Fibroblast of the conjunctiva (primary cell): ENCODE data around the gene COA5.

Source experiments
- DNase-seq: peaks from one replicate; pipeline ENCODE4 v3.0.0-alpha.2; 2010; ENCODE audit warnings: low read depth

The COA5 gene

DNA sequence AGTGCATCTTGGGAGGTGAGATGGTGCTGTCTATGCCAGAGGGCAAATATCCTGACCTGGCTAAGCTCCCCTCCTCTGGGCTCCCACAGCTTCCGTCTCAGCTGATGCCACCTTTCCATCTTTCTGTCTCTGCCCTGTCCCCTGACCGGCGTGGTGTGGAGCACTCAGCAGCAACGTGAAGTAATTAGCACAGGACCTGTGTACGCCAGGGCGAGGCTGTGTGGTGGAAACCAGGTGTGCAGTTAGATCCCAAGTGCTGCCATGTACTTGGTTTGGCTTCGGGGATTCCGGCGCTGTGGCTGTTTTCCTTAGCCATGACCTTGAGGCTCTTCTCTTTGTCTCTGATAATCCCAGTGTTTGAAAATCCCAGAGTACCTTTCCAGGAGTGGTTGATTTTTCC is 36.5 kb downstream of the COA5 start:
- DNase-seq: no peak

DNA sequence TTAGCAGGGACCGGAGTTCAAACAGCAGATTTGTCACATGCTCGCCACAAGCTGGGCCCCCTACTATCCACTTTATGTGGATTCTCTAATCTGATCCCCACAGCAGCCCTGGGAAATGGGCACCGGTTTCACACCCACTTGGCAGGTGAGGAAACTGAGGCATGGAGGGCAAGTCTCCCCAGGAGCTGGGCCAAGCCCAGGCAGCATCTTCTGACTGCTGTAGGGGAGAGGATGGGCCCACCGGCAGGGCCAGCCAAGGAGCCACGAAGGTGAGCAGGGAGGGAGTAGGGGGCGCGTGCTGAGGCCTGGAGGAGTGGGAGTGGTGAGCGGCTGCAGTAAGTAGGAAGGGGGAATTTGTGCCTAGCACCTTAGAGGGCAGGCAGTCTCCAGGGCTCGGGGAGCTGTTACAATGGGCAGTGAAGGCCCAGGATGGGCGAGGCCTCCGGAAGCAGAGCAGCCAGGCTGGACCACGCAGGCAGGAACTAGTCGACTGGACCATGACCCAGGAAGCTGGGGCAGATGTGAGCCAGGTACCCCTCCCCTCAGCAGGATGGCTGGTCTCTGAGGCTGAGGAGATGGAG is 37.1 kb downstream of the COA5 start:
- DNase-seq: no peak

DNA sequence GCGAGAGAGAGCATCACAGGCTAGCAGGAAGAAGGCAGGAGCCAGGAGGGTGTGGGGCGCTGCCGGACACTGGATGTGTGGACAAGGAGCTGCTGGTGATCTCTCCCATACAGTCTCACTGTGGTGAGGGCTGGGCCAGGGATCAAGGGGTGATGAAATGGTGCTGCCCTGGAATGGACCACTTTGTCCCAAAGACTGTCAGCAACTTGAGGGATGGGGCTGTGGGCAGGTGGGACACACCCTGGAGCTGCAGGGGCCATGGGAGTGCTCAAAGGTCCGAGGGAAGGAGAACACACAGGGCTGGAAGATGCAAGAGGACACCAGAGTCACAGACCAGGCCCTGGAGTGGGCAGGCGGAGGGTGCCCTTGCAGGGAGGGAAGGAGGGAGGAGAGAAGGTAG is 38.0 kb downstream of the COA5 start:
- no peak for DNase-seq

DNA sequence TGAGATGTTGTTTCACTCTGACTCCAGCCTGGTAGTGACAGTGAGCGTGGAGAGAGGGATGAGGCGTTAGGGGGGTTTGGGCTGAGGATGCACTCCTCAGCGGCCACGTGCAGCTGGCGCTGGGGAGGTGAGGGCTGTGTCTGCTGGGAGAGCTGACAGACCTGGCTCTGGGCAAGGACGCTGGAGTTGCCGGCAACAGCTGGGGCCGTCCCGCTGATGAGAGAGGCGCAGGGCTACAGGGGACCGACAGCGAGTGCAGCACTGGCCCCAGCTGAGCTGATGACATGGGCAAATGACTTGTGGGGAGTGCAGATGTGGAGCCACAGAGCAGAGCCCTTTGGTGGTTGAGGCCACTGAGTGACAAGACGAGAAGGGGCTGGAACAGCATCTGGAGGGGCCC is 38.4 kb downstream of the COA5 start:
- no peak for DNase-seq

DNA sequence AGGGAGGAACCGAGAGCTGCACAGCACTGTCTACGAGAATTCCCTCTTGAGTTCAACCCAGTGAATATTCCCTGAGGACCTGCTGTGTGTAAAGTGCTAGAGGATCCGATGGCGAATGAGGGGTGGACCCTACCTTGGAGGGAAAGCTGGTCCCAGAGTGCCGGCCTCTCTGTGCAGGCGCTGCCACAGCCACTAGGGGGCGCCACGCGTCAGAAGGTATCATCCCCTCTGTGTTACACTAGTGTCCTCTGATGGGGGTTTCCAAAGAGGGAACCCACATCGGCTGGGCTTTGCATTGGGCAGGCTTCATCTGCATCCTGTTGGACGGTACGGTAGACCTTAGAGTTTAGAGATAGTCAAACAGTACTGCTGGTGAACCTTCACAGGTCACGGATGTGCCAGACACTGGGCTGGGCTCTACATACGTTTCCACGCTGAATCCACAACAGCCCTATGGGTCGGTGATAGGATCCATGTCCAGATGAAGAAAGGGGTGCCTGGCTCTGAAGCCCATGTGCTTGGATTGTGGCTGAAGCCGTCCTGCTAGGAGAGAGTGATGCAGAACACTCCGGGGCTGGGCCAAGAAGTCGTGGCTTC is 39.0 kb downstream of the COA5 start:
- no peak for DNase-seq

DNA sequence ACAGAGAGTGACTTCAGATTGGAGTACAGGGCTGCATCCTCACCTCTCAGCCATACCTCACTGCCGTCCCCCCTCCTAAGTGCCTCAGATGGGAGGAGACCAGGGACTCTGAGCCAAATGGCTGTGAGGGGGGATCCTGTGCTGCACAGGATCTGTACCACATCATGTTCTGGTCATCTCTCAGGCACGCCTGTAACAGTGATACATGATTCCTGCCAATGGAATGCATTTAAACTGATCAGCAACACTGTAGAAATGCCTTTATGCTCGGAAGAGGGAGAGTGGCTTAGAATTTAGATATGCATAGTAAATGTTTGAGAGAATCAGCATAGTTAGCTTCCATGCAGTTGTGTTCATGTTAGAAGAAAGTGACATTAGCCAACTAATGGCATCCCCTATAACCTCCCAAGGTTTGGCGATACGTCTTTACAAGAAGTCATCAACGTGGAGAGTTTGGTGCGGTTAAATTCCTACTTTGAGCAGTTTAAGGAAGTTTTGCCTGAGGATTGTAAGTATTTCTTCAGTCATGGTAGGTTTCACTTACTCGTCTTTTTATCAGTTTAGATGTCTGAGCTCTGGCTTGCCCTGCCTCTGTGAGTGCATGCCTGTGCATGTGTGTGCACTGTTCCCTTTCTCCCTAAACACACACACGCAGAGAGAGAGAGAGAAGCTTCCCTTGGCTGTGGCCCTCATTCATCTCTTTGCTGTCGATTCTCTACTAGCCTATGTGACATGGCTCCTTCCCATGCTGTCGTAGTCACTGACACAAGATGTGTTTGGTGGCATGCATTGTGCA is 40.0 kb downstream of the COA5 start:
- DNase-seq: no peak

DNA sequence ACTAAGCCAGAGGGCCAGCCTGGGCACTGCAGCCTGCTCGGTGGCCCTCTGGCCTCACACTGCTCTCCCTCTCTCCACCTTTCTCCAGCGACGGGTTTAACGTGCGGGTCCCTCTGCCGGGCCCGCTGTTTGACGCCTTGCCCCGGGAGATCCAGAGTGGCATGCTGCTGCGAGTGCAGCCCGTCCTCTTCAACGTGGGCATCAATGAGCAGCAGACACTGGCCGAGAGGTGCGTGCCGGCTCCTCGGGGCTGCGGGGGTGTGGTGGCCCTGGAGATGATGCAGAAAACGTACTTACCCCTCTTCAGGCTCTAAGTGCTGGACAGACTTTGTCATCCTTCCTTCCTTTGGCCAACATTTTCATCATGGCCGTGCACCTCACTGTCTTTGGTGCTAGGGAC is 42.4 kb downstream of the COA5 start:
- no peak for DNase-seq

DNA sequence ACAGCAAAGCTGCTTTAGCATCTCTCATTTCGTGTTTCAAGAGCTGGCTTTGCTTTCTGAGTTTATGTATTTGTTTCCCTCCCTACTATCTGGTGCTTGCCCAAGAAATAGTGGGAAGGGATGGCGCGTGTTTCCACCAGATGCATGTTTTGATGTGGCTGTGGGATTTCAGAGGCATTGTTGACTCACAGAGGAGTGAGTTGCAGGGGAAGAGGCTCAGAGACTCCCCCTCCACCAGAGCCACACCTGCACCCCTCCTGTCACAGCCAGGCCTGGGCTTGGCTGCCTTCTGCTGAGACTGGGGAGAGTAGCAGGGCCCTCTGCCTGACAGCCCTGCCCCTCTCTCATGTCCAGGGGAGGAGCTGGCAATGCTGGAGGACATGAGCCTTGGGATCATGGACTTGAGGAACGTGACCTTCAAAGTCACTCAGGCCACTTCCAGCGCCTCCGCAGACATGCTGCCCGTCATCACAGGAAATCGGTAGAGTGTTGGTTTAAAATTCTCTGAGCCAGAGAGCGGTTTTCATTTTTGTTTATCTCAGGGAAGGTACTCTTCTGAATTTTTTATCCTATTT is 42.9 kb downstream of the COA5 start:
- DNase-seq: no peak

DNA sequence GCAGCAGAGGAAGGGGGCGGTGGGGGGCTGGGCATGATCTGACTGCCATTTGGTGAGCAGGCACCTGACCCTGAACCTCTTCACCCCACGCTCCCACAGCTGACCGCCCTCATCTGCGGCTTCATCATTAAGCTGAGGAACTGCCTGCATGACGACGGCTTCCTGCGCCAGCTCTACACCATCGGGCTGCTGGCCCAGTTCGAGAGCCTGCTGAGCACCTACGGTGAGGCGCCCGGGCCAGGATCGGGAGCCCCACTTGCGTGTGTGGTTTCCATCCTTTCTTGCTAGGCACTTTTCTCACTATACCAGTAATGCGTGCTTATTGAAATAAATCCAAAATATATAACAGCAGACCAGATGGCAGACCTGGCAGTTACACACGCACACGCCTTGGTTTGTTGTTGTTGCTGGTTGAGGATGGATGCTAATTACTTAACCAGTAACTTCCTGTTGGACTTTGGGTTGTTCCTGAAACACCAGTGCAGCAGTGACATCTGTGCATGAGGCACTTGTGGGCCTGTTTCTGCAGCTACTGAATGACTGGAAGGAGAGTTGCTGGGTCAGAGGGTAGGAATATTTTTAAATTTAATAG is 43.7 kb downstream of the COA5 start:
- DNase-seq: no peak

DNA sequence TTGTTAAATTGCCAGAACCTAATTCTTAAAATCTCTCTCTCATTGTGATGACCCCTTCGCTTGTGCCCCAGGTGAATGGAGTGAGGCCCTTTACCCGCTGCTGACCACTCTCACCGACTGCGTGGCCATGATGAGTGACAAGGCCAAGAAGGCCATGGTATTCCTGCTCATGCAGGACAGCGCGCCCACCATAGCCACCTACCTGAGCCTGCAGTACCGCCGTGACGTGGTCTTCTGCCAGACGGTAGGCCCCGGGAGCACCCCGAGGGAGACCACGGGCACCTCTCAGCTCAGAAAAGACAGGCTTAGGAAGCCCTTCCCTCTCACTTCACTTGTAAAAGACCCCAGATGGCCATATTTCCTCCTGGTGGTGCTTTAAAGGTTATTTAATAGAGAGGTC is 44.9 kb downstream of the COA5 start:
- DNase-seq: no peak

DNA sequence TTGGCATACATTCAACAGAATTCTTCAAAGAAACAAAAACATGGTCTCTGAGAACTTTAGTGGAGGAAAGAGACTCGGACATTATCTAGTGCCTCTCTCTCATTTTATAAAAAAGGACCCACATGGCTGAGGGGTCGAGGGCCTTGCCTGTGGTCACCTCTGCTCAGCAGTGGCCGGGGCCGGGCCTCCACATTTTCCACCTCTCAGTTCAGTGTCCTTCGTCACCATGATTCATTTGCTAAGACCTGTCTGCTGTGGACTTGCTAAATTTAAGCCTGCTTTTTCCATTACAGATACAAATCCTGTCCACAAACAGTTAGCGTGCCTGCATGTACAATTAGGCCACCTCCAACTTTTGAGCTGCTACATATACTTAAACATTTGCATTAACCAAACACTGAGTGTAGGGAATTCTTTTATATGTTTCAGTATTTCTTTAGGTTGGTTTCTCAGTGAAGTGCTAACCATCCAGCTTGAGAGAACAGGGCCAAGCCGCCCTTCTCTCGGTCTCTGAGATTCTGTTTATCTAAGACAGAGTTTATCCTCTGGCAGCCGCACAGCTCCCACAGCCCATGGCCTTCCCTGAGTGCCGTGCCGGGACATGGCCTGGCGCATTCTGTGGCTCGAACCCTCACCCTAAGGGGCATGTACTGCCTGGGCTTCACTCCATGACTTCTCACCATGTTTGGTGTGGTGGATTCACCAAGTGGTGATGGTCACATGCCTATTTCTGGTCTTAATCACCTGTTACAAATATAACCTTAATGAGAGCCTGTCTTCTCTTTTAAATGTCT is 46.2 kb downstream of the COA5 start:
- no peak for DNase-seq

DNA sequence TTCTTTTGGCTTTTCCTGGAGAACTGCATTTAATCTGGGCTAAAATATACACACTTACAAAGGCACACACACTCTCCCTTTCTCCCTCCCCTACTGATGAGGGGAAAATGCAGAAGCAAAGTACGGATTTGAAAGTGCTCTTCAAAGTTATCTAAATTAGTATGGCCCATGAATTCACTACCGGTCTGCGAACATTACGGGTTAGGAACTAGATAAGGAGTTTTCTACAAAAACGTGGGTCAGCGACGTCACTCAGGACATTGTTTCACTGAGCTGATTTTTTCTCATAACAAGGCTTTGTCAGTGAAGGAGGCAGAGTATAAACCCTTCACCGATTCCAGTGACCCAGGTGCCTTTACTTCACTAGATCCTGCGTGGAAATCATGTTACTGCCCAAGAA is 47.3 kb downstream of the COA5 start:
- no peak for DNase-seq

DNA sequence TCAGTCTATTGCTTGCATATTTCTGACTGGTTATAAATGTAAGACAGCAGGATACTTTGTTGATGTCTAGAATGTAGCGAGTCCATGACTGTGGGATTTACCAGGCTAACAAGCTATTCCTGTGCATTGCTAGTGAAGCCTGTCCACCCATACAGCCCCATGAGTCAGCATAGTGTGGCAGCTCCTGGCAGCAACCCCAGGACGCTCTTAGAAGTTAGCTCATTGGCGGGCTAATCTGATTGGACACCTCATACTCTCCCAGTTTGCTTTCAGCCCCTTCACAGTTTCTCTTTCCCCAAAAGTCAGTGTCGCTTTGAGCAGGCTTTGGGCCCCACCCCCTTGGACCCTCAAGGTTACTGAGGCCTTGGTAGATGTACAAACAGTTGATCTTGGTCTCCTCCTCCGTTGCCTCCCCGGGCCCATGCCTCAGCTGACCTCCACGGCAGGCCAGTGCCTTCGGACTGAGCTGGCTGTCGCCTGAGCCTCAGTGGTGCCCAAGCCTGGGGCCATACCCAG is 48.0 kb downstream of the COA5 start:
- DNase-seq: peak; percentile 76

DNA sequence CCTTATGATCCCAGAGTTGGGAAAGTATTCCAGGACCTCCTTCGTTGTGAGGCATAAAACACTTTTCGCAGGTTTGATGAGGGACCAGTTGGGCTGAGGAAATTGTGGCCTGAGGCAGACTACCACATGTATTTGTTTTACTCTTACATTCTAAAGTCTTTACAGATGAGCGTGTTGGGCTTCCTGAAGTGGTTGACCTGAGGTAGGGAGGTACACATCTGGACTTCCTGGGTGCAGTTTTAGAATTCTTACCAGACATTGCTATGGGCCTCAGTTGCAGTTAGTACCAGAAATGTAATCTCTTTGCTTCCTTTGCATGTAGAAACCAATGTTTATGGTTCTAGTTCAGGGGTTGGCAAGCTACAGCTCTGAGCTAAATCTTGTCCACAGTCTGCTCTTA is 48.7 kb downstream of the COA5 start:
- DNase-seq: no peak

DNA sequence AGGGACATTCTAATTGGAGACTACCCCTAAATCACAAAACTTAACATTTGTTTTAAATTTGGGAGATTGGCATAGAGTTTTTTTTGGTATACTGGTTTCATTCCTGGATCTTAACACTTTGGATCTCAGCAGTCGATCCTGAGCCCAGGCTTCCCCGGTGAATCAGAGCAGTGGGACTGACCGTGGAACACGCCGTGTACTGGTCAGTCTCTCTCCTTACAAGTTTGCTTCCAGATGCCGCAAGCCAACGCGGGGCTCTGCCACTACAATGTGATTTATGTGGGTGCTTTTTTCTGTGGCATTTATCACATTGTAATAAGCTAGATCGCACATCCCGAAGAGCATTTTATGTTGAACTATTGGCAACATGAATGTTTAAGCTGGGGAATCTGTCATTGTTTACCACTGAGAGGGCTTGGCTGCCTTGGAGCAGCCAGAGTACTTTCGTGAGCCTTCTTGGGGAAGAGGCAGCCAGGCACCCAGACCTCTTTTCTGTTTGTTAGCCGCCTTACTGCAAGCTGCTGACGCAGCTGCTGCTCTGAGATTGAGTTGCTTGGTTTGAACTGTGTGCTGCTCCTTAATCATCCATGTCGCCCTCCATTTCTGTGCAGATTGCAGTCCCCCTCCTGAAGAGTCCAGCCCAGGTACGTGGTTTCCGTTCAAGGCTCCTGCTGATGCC is 49.3 kb downstream of the COA5 start:
- no peak for DNase-seq

DNA sequence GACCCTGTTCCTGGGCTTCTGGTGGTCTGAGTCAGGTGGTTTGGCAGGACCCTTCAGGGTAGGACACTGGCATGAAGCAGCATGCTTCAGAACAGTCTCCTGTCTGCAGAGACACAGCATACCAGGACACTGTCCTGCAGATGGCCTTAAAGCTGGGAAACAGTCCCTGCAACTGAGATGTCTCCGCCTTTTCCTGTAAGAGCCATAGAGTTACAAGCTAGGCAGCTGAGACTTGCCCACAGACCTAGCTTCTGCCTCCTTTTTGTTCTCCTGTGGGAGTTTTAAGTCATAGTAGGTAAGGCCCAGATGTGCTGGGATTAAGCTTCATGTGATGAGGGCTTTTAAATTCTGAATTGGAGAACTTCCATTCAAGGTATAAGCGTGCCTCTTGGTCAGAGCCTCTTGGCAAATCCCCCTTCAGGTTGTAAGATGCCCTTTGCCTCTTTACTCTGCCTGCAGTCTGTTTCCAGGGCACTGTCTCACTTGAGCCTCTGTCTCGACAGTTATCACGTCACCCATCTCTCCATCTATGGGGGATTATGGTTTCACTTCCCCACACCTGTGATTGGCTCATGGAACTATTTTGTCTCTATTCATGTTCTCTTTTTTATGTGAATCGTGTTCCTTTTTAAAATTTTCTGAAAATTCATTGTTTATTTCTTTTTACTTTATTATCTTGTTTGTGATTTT is 51.8 kb downstream of the COA5 start:
- no peak for DNase-seq

DNA sequence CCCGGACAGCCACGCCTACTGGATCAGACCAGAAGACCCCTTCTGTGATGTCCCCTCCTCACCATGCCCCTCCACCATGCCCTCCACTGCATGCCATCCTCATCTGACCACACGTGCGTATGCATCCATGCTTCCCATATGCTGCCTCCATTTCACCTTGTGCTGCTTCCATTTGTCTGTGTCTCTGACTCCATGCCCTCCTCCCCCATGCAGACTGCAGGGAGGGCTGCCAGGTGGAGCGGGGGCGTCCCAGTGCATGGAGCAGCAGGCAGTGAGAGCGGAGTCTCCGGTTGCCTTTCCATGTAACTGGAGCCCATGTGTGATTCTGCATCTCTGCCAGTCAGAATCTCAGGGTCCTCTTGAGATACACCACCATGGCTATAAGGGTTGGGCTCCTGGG is 52.6 kb downstream of the COA5 start:
- DNase-seq: no peak

DNA sequence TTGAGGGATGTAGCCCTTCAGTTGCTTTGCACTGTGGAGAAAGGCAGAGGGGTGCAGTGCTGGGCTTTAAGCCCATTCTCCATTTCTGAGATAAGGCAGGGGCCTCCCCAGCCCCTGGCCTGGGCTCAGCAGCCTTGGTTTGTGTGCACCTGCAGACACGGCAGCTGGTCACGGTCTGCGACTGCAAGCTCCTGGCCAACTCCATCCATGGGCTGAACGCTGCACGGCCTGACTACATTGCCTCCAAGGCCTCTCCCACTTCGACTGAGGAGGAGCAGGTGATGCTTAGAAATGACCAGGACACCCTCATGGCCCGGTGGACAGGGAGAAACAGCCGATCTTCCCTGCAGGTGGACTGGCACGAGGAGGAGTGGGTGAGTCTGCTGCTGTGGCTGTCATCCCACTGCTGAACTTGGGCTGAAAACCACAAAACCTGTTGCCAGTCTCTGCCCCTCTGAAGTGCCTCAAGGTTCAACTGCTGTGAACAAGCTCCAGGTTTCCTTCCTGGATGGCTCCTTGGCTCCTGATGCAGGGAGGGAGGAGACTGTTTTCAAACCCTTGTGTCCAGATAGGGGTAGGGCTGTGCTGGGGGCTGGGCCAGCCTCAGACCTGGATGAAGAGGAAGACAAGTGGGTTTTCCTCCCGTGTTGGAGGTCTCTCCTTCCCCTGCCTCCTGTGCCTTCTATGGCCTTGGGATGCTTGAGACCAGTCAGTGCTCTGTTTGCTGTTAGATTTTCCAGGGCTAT is 54.0 kb downstream of the COA5 start:
- no peak for DNase-seq

DNA sequence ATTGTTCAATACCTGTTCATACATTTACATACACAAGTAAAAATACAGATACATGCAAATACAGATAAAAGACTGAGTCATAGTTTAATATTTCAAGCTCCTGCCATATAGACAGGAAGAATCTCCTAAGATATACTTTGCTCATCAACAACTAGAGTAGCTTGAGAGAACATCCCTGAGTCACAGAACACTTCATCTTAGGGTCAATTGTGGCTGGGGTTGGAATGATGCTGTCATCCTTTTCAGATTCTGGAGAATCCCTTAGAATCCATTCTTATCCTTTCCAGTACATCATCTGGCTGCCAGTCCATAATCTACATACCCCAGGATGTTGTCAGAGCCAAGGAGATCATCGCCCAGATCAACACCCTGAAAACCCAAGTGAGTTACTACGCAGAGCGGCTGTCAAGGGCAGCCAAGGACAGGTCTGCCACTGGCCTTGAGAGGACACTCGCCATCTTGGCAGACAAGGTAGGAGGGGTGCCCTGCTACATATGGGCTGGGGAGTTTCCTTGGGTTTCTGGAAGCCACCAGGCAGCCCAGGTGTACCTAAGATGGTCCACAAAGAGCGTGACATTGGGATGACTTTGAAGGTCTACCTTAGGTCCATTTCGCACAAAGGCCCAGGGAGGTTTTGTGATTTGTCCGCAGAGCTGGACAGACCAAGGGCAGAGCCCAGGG is 55.7 kb downstream of the COA5 start:
- DNase-seq: no peak
